Measurements from ENCODE around the gene TMEM186. TPM values are rescaled to one million over a fixed set of nuclear protein-coding genes. Genes with fewer than 3 reads are reported as not detected.

TMEM186 gene
- total and polyA plus RNA-seq, 2 of the 4 experiments (the other 2 are of a cell fraction) = 5.7 to 6.8 TPM

GRCh38 chr16:8775359-8775758, 22.1 kb downstream of the TMEM186 start:
- TF ChIP-seq NFE2L2 (IDR thresholded peaks at IDR 0.05; ENCODE audit: low read depth, low read length) (no peak), FOS (IDR thresholded peaks at IDR 0.05; ENCODE audit: low read depth, low read length) (no peak), USF2 (IDR thresholded peaks at IDR 0.05; ENCODE audit: low read depth, low read length) (no peak)
- dilution Hi-C loops (cut with HindIII; ENCODE audit: low sequenced_read_pairs, unreplicated experiment) = no loop called here
- no TSS peak for BruUV-seq (replicated peaks)

More at GRCh38 chr16:8775359-8775758, 22.1 kb downstream of the TMEM186 start:
- no CpG with 5 or more reads among the region's 1 CpG for WGBS, 2 experiments (ENCODE audit: extremely low coverage in 2 of 2, insufficient read length in 1 of 2)
- Histone ChIP-seq H3K4ac (ENCODE audit: low read depth, low read length) (no peak overlapping the region), H3K18ac (ENCODE audit: low read depth, low read length) (no peak overlapping the region), H3K9me3 (ENCODE audit: control insufficient read depth, insufficient read depth, low read length) (0 out of 2 replicates have a peak, but pooled peaks cover 2% of the 10 kb centered on the region), H2AK5ac (ENCODE audit: low read depth, low read length) (no peak overlapping the region), H4K8ac (ENCODE audit: low read depth in 2 of 2, low read length in 2 of 2) (no peak overlapping the region), H3K23ac (ENCODE audit: low read depth, low read length) (no peak overlapping the region), H3K4me2 (ENCODE audit: low read depth, low read length) (no peak overlapping the region), H4K5ac (ENCODE audit: low read depth, low read length) (no peak overlapping the region), H2BK20ac (ENCODE audit: low read depth, low read length) (no peak overlapping the region), H3K4me1 (ENCODE audit: control insufficient read depth, insufficient read depth, low read length) (no peaks in the 10 kb centered on the region), H3K27me3 (ENCODE audit: control insufficient read depth, insufficient read depth, low read length) (no peaks in the 10 kb centered on the region), H3K79me1 (ENCODE audit: low read depth in 1 of 2, low read length in 2 of 2) (no peaks in the 10 kb centered on the region), H3K9me1 (ENCODE audit: insufficient read depth, low read length) (no peaks in the 10 kb centered on the region), H3K56ac (ENCODE audit: extremely low read depth, insufficient read depth, low read length) (no peak overlapping the region), H4K20me1 (ENCODE audit: insufficient read depth, low read length) (no peaks in the 10 kb centered on the region), H4K91ac (ENCODE audit: insufficient read depth, low read depth, low read length) (no peak overlapping the region), H2BK5ac (ENCODE audit: low read depth, low read length, poor library complexity, severe bottlenecking) (no peak overlapping the region), H2AFZ (replicated peaks; ENCODE audit: low read length, poor library complexity) (no peak overlapping the region), H3K36me3 (ENCODE audit: control insufficient read depth, insufficient read depth, low read length) (no peaks in the 10 kb centered on the region; the same call in 1 of the 2 replicates), H3K4me3 (ENCODE audit: insufficient read depth, low read depth, low read length) (no peak overlapping the region), H2BK120ac (ENCODE audit: low read depth, low read length) (no peak overlapping the region), H3K14ac (replicated peaks; ENCODE audit: low read depth, low read length) (no peak overlapping the region), H2BK15ac (ENCODE audit: low read depth, low read length) (no peak overlapping the region), H2AK9ac (replicated peaks; ENCODE audit: low read depth, low read length, poor library complexity) (no peak overlapping the region), H3K9ac (ENCODE audit: low read depth, low read length) (no peak overlapping the region), H3K27ac (ENCODE audit: insufficient read depth, low read length) (no peak overlapping the region)
- ATAC-seq (ENCODE audit: low read depth) = no peak
- in situ Hi-C loops (cut with MboI; ENCODE audit: low sequenced_read_pairs) = no loop called here
- ChIA-PET POLR2A (ENCODE audit: unreplicated experiment) (no interaction called here), CTCF (no interaction called here)
- intact Hi-C loops (cut with micrococcal nuclease) = no loop called here
- DNase-seq = no peak
